Hepatocyte (in vitro differentiated cells): ENCODE results near the gene FTCD. TPM values are rescaled to one million over a fixed set of nuclear protein-coding genes. Genes with fewer than 3 reads are reported as not detected.
"Not testable (repeated sequence)": the region's sequence is repeated elsewhere in the genome, so short reads cannot be mapped to it uniquely, and the experiment has no call there.

ENCODE experiments used
- DNase-seq: peaks from one replicate; pipeline ENCODE4 v3.0.0-alpha.2; 2016; ENCODE audit warnings: low spot score
- H2AFZ ChIP-seq: fragments of 200-600 bp; sonication (generic); 2 replicates; pipeline ENCODE4 v1.6.0; 2016; ENCODE audit warnings: antibody characterized with exemption, mild to moderate bottlenecking
- H3K27ac ChIP-seq: fragments of 200-600 bp; sonication (generic); 2 replicates; pipeline ENCODE4 v1.5.1; 2016; ENCODE audit warnings: mild to moderate bottlenecking
- H3K27me3 ChIP-seq: fragments of 200-600 bp; sonication (generic); 2 replicates; pipeline ENCODE4 v1.6.1; 2016
- H3K36me3 ChIP-seq: fragments of 200-600 bp; sonication (generic); replicated peaks from 2 replicates; pipeline ENCODE4 v1.5.1; 2016; ENCODE audit warnings: low read depth; ENCODE audit not compliant: insufficient read depth
- H3K4me1 ChIP-seq: fragments of 200-600 bp; sonication (generic); 2 replicates; pipeline ENCODE4 v1.5.1; 2016; ENCODE audit warnings: mild to moderate bottlenecking, moderate library complexity; ENCODE audit not compliant: insufficient read depth
- H3K4me2 ChIP-seq: fragments of 200-600 bp; sonication (generic); 2 replicates; pipeline ENCODE4 v1.6.0; 2016
- H3K4me3 ChIP-seq: fragments of 200-600 bp; sonication (generic); 2 replicates; pipeline ENCODE4 v1.5.1; 2016; ENCODE audit warnings: mild to moderate bottlenecking
- H3K79me2 ChIP-seq: fragments of 200-600 bp; sonication (generic); 2 replicates; pipeline ENCODE4 v1.6.0; 2017; ENCODE audit warnings: mild to moderate bottlenecking
- H3K9me2 ChIP-seq: fragments of 200-600 bp; sonication (generic); replicated peaks from 2 replicates; pipeline ENCODE4 v1.6.0; 2017; ENCODE audit warnings: mild to moderate bottlenecking; ENCODE audit not compliant: insufficient read depth
- H3K9me3 ChIP-seq: fragments of 200-600 bp; sonication (generic); 2 replicates; pipeline ENCODE4 v1.5.1; 2016; ENCODE audit warnings: low read depth, mild to moderate bottlenecking
- H4K20me1 ChIP-seq: fragments of 200-600 bp; sonication (generic); 2 replicates; pipeline ENCODE4 v1.6.0; 2016; ENCODE audit warnings: mild to moderate bottlenecking; ENCODE audit not compliant: insufficient read depth, poor library complexity, severe bottlenecking
- CTCF ChIP-seq: fragments of 200-600 bp; sonication (generic); IDR thresholded peaks from 2 replicates; pipeline ENCODE4 v1.5.1; 2016; ENCODE audit warnings: antibody characterized with exemption, mild to moderate bottlenecking; ENCODE audit not compliant: poor library complexity
- EZH2 ChIP-seq: fragments of 200-600 bp; sonication (generic); IDR thresholded peaks from 2 replicates; pipeline ENCODE4 v1.6.1; 2016; ENCODE audit warnings: antibody characterized with exemption, mild to moderate bottlenecking, borderline replicate concordance
- EZH2phosphoT487 ChIP-seq: fragments of 200-600 bp; sonication (generic); IDR thresholded peaks from one replicate; pipeline ENCODE4 v1.6.1; 2018; ENCODE audit warnings: antibody characterized with exemption, mild to moderate bottlenecking, low read depth, moderate library complexity; ENCODE audit not compliant: unreplicated experiment, severe bottlenecking
- WGBS: methylation state at CpG from one replicate; pipeline ENCODE4 v1.1.6; 2016; ENCODE audit warnings: low lambda C conversion rate; ENCODE audit errors: missing lambda C conversion rate; 5-methylcytosine and 5-hydroxymethylcytosine counted together
- polyA plus RNA-seq: library from polyadenylated mRNA; unstranded; fragments of >200 nt; fragmentation: Nextera tagmentation; extraction: Ambion mirVana; gene quantifications from 2 replicates; pipeline ENCODE4 v1.2.1, GENCODE V29; 2016
- total RNA-seq: library from RNA; depleted of rRNA; stranded (reverse); fragments of >200 nt; gene quantifications from 2 replicates; pipeline ENCODE4 v1.2.3, GENCODE V29; 2014

The FTCD gene
- total RNA-seq (25.8 and 27.5 TPM in 2 replicates), polyA plus RNA-seq (60.9 and 76.8 TPM in 2 replicates)

- Histone ChIP-seq H3K27me3 (no peaks in the 10 kb centered on the region), H3K4me2 (peak within 1 kb of the TSS; percentile 80), H3K4me1 (peaks cover 5% of the 10 kb centered on the region), H3K36me3 (no peaks in the 10 kb centered on the region), H3K79me2 (no peaks in the 10 kb centered on the region), H3K27ac (no peak within 1 kb of the TSS), H4K20me1 (no peaks in the 10 kb centered on the region), H3K9me2 (no peaks in the 10 kb centered on the region), H2AFZ (no peak within 1 kb of the TSS), H3K9me3 (no peaks in the 10 kb centered on the region), H3K4me3 (no peak within 1 kb of the TSS)
- TF ChIP-seq EZH2, result no peak
- TF ChIP-seq EZH2phosphoT487, result no peak
- WGBS, result 80% methylated on average over 34 of the region's 34 CpGs
- DNase-seq, result peak; percentile 63
These were observed at the start of gene FTCD for GRCh38 chr21:46155514-46156377. Gene FTCD (minus strand): TSS chr21:46155579. CDS start chr21:46155523, 56 bp downstream.

- Histone ChIP-seq H3K4me1 (no peaks in the 10 kb centered on the region), H3K79me2 (peaks cover 2% of the 10 kb centered on the region), H3K4me2 (no peak overlapping the region), H3K4me3 (no peak overlapping the region), H3K27me3 (no peaks in the 10 kb centered on the region), H4K20me1 (no peaks in the 10 kb centered on the region), H3K36me3 (no peaks in the 10 kb centered on the region), H3K9me2 (no peaks in the 10 kb centered on the region), H3K27ac (no peak overlapping the region), H3K9me3 (no peaks in the 10 kb centered on the region), H2AFZ (no peak overlapping the region)
- WGBS, result 95% methylated on average over 18 of the region's 18 CpGs
- TF ChIP-seq EZH2, result no peak
- no peak for TF ChIP-seq EZH2phosphoT487
- TF ChIP-seq CTCF, result no peak
- no peak for DNase-seq
These were observed 49.8 kb upstream of the FTCD start for GRCh38 chr21:46205166-46205565.

GRCh38 chr21:46203203-46203600 is 47.8 kb upstream of the FTCD start:
- no peak overlapping the region for H3K4me2 ChIP-seq
- H3K79me2 ChIP-seq, result peaks cover 2% of the 10 kb centered on the region
- H3K9me2 ChIP-seq, result no peaks in the 10 kb centered on the region
- H2AFZ ChIP-seq, result no peak overlapping the region
- no peak for DNase-seq
- H3K27ac ChIP-seq, result no peak overlapping the region
- TF ChIP-seq EZH2phosphoT487, result no peak
- TF ChIP-seq CTCF, result no peak
- TF ChIP-seq EZH2, result no peak
- H3K36me3 ChIP-seq, result no peaks in the 10 kb centered on the region
- H3K9me3 ChIP-seq, result no peaks in the 10 kb centered on the region
- 97% methylated on average over 8 of the region's 8 CpGs for WGBS
- no peak overlapping the region for H3K4me3 ChIP-seq
- no peaks in the 10 kb centered on the region for H4K20me1 ChIP-seq
- H3K4me1 ChIP-seq, result no peaks in the 10 kb centered on the region
- no peaks in the 10 kb centered on the region for H3K27me3 ChIP-seq

GRCh38 chr21:46202592-46203202 is 47.3 kb upstream of the FTCD start:
- Histone ChIP-seq H3K79me2 (peaks cover 2% of the 10 kb centered on the region), H4K20me1 (no peaks in the 10 kb centered on the region), H3K4me3 (no peak overlapping the region), H3K27me3 (no peaks in the 10 kb centered on the region), H2AFZ (no peak overlapping the region), H3K36me3 (no peaks in the 10 kb centered on the region), H3K9me2 (no peaks in the 10 kb centered on the region), H3K4me2 (no peak overlapping the region), H3K27ac (no peak overlapping the region), H3K9me3 (no peaks in the 10 kb centered on the region), H3K4me1 (no peaks in the 10 kb centered on the region)
- TF ChIP-seq EZH2 (no peak), CTCF (no peak), EZH2phosphoT487 (no peak)
- WGBS, result 95% methylated on average over 6 of the region's 6 CpGs
- no peak for DNase-seq

GRCh38 chr21:46200877-46201803 is 45.8 kb upstream of the FTCD start:
- not testable (repeated sequence) for H4K20me1 ChIP-seq, H3K79me2 ChIP-seq, H3K9me3 ChIP-seq, H3K27me3 ChIP-seq, H3K4me2 ChIP-seq, H3K4me1 ChIP-seq, H3K27ac ChIP-seq, H3K9me2 ChIP-seq, H3K36me3 ChIP-seq, DNase-seq, H3K4me3 ChIP-seq, H2AFZ ChIP-seq
- 77% methylated on average over 2 of the region's 8 CpGs for WGBS
